ENCODE measurements around the gene CCDC71L.
A peak's percentile ranks its signal among the peaks of the same experiment; 100 is the strongest.
"Not testable (repeated sequence)": the region's sequence is repeated elsewhere in the genome, so short reads cannot be mapped to it uniquely, and the experiment has no call there.

Gene CCDC71L

GRCh38 chr7:106660862-106661720 lies at the start of gene CCDC71L:
CCDC71L (minus strand) TSS chr7:106661158; CDS start chr7:106660896, 262 bp downstream.
- peak; percentile 73 to 82 for DNase-seq (ENCODE audit: low read depth in 2 of 2, low spot score in 1 of 2)

GRCh38 chr7:106709604-106710003 lies 48.6 kb upstream of the CCDC71L start:
- DNase-seq (ENCODE audit: low read depth in 2 of 2, low spot score in 1 of 2) = not testable (repeated sequence)

DNA sequence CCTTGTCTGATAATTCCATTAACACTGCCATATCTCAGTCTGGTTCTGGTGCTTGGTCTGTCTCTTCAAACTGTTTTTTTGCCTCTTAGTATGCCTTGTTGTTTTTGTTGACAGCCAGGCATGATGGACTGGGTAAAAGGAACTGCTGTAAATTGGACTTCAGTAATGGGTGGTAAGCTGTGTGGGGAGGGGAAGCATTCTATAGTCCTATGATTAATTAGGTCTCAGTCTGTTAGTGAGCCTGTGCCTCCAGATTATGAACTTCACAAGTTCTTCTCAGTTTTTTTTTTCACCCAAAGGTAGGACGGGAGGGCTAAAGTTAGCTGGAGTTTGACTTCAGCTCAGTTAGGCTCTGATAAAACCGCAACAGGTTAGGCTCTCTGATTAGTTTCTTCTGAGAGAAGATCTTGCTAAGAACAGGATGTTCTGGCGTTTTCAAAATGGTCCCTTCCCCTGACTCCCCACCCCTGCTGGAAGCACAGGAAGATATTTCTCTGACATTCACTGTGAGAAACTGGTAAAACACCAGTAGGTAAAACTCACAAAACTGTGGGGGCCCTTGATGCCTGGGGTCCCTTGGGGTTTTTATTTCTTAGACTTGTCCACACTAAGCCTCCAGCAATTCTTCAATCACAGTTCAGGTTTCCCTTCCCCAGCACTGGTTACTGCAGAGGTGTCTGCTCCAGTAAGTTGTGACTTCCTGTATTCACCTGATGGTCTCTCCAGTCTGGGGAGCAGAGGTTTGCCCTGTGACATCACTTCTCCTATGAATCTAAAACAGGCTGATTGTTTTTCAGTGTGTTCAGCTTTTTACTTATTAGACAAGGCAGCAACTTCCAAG lies 43.3 kb upstream of the CCDC71L start:
- no peak for DNase-seq (ENCODE audit: low read depth in 2 of 2, low spot score in 1 of 2)

GRCh38 chr7:106693677-106694353 lies 32.9 kb upstream of the CCDC71L start:
- no peak for DNase-seq (ENCODE audit: low read depth in 2 of 2, low spot score in 1 of 2)

- no peak for DNase-seq (ENCODE audit: low read depth in 2 of 2, low spot score in 1 of 2)
Observed at GRCh38 chr7:106692450-106693051, 31.6 kb upstream of the CCDC71L start.

DNA sequence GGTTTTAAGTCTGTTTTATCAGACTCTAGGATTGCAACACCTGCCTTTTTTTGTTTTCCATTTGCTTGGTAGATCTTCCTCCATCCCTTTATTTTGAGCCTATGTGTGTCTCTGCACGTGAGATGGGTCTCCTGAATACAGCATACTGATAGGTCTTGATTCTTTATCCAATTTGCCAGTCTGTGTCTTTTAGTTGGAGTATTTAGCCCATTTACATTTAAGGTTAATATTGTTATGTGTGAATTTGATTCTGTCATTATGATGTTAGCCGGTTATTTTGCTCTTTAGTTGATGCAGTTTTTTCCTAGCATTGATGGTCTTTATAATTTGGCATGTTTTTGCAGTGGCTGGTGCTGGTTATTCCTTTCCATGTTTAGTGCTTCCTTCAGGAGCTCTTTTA lies 27.2 kb upstream of the CCDC71L start:
- not testable (repeated sequence) for DNase-seq (ENCODE audit: low read depth in 2 of 2, low spot score in 1 of 2)

GRCh38 chr7:106683941-106684340 lies 23.0 kb upstream of the CCDC71L start:
- DNase-seq (ENCODE audit: low read depth in 2 of 2, low spot score in 1 of 2) = no peak

DNA sequence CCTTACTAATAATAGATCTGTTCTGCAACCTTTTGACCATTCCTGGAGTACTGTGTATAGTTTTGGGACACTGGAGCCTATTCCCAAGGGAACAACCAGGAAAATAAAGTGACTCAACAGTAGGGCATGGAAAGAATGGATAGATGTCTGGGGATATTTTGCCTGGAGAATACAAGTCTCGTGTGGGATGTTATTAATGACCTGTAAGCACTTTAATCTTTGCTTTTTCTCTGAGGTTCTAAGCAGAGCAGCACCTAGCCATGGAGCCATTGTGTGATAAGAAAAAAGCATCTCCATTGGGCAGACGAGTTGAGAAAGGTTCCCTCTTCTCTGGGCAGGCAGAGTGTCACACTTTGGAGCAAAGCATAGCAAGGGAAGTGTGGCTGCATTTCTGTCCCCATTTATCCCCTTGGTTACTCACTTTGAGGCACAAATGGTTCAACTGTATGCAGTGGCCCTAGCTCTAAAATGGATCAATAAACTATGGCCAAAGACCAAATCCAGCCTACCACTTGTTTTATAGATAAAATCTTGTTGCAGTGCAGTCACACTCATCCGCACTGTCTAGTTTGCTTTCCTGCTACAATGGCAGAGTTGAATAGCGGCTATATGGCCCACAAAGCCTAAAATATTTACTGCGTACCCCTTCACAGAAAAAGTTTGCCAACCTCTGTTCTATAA lies 21.0 kb upstream of the CCDC71L start:
- no peak for DNase-seq (ENCODE audit: low read depth in 2 of 2, low spot score in 1 of 2)

GRCh38 chr7:106679153-106679931 lies 18.4 kb upstream of the CCDC71L start:
- DNase-seq (ENCODE audit: low read depth in 2 of 2, low spot score in 1 of 2) = no peak

GRCh38 chr7:106678795-106679152 lies 17.8 kb upstream of the CCDC71L start:
- no peak for DNase-seq (ENCODE audit: low read depth in 2 of 2, low spot score in 1 of 2)

DNA sequence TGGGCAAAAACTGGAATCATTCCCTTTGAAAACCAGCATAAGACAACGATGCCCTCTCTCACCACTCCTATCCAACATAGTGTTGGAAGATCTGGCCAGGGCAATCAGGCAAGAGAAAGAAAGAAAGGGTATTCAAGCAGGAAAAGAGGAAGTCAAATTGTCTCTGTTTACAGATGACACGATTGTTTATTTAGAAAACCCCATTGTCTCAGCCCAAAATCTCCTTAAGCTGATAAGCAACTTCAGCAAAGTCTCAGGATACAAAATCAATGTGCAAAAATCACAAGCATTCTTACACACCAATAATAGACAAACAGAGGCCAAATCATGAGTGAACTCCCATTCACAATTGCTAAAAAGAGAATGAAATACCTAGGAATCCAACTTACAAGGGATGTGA lies 15.5 kb upstream of the CCDC71L start:
- DNase-seq (ENCODE audit: low read depth in 2 of 2, low spot score in 1 of 2) = not testable (repeated sequence)

GRCh38 chr7:106673688-106674087 lies 12.7 kb upstream of the CCDC71L start:
- not testable (repeated sequence) for DNase-seq (ENCODE audit: low read depth in 2 of 2, low spot score in 1 of 2)

DNA sequence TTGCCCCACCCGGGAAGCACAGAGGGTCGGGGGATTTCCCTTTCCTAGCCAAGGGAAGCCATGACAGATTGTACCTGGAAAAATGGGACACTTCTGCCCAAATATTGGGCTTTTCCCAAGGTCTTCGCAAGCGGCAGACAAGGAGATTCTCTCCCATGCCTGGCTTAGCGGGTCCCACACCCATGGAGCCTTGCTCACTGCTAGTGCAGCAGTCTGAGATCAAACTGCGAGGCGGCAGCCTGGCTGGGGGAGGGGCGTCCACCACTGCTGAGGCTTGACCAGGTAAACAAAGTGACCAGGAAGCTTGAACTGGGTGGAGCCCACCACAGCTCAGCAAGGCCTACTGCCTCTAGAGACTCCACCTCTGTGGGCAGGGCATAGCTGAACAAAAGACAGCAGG lies 11.0 kb upstream of the CCDC71L start:
- DNase-seq (ENCODE audit: low read depth in 2 of 2, low spot score in 1 of 2) = not testable (repeated sequence)

DNA sequence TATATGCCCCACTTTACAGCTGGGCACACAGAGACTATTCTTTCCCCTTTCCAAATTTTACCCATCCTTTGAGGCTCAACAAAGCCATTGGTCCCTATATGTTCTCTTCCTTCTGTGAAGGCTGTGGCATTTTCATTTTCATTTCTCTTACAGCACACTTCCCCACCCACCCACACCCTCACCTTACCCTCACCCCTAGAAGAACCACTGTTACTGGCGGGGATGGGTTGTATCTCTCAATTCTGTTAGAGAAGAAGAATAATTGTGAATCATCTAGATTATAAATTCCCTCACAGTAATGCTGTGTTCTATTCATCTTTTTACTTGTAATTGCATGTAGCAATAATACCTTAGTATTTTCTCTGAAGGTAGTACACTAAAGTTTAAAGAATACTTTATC lies 10.2 kb upstream of the CCDC71L start:
- no peak for DNase-seq (ENCODE audit: low read depth in 2 of 2, low spot score in 1 of 2)

- DNase-seq (ENCODE audit: low read depth in 2 of 2, low spot score in 1 of 2) = no peak
Observed at GRCh38 chr7:106668861-106669524, 8.0 kb upstream of the CCDC71L start.

DNA sequence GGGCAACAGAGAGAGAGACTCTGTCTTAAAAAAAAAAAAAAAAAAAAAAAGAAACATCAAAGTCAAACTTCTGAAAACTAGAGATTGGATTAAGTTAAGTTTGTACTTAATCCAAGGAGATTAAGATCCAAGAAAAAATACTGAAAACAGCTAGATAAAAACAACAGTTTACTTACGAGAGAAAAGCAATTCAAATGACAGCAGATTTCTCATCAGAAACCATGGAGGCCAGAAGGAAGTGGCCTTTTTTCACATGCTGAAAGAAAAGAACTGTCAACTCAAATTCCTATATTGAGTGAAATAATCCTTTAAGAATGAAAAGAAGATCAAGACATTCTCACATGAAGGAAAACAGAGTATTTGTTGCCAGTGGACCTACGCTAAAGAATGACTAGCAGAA lies 5.4 kb upstream of the CCDC71L start:
- no peak for DNase-seq (ENCODE audit: low read depth in 2 of 2, low spot score in 1 of 2)

DNA sequence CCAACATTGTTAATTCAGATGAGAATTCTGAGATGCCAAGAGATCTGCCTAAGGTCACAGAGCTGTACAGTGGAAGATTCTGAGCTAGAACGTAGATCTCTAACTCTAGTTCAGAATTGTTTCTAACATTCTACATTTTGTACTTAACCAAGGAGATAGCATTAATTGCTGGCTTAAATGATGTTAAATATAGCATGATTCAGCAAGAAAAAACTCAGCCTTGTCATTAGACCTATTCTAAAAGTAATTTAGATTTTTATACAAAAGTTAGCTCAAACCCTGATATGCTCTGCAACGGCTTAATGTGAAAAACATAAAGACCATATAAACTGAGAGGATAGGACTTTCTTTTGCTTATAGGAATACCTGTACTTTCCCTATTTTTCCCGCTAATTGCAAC lies 3.4 kb upstream of the CCDC71L start:
- DNase-seq (ENCODE audit: low read depth in 2 of 2, low spot score in 1 of 2) = no peak

GRCh38 chr7:106659963-106660861 lies 746 bp downstream of the CCDC71L start:
- DNase-seq (ENCODE audit: low read depth in 2 of 2, low spot score in 1 of 2) = peak; percentile 48 to 61

Data from stimulated activated CD8-positive, alpha-beta memory T cell treated with anti-CD3 and anti-CD28 coated beads, Interleukin-4, amount 100 ng/mL, for 1 hour (primary cell).